ENCODE data around the gene LDHAL6B.

The LDHAL6B gene

DNA sequence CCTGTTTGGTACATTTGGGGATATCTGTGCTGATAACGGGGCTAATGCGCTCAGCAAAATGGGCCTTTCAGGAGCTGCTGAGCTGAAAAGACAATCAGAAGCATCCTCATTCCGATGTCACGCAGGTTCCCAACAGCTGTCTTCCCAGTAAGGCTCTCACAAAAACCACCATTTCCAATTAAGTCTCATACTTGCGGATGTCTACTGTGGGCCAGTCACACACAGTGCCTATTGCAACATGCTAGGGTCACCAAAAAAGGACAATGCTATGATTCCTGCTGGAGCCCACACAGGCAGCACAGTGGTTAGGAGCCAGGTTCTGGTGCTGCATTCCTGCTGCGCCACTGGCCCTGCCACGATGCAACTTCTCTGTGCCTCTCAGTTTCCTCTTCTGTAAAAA lies 16.4 kb upstream of the LDHAL6B start:
- no peak for TF ChIP-seq CTCF (IDR thresholded peaks at IDR 0.05; ENCODE audit: low read depth, low read length)
- no peak for DNase-seq (ENCODE audit: low read depth in 2 of 2)
- no peak overlapping the region for H3K4me3 ChIP-seq (replicated peaks in 1 of 2; ENCODE audit: low read depth in 2 of 2, low read length in 2 of 2)

DNA sequence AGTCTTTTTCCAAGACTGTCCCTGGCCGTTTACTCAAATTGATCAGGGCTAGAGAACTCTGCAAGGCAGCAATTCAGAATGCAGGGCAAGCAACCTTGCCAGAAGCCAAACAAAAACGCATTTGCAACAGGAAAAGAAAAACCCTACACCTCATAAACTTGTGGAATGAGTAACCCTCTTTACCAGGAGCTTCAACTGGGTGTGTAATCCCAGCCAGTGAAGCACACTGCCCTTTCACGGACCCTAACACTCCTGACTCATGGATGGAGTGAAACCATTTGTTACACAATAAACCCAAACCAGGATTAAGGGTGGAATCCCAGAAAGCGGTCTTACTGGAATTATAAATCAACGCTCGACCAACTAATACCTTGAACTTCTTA lies 14.8 kb upstream of the LDHAL6B start:
- H3K4me3 ChIP-seq (replicated peaks in 1 of 2; ENCODE audit: low read depth in 2 of 2, low read length in 2 of 2): no peak overlapping the region
- DNase-seq (ENCODE audit: low read depth in 2 of 2): peak; percentile 80 to 95
- TF ChIP-seq CTCF (IDR thresholded peaks at IDR 0.05; ENCODE audit: low read depth, low read length): no peak

DNA sequence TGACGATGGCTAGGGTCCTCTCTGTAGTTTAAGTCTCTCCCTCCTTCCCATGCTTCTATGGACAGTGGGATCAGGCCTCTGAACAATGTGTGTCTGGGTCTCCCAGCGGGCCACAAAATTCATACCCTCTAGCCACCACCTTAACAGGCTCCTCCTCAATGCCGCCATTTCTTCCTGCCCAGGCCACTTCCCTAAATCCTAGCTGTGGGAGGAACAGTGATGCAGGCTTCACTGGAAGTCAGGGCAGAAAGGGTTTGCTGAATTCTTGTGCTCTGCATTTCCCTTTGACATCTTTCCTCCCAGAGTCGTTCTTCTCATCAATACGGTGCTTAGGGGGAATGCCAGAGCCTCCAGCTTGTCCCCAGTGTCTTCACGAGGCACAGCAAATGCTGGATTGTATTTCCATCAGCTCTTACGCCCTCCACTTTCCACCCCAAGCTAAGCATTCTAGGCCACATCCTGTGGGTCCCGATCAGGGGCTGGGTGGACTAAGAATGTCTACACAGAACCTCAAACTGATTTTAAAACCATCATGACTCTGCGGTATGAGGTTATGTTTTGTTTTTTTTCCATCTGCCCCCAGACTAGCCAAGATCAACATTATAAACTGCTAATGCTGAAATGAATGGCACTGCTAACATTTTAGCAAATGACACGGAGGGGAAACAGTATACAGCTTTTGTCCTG lies 11.9 kb upstream of the LDHAL6B start:
- no peak for TF ChIP-seq CTCF (IDR thresholded peaks at IDR 0.05; ENCODE audit: low read depth, low read length)
- no peak overlapping the region for H3K4me3 ChIP-seq (replicated peaks in 1 of 2; ENCODE audit: low read depth in 2 of 2, low read length in 2 of 2)
- DNase-seq (ENCODE audit: low read depth in 2 of 2): no peak

GRCh38 chr15:59196416-59196815 lies 10.2 kb upstream of the LDHAL6B start:
- no peak for DNase-seq (ENCODE audit: low read depth in 2 of 2)
- H3K4me3 ChIP-seq (replicated peaks in 1 of 2; ENCODE audit: low read depth in 2 of 2, low read length in 2 of 2): no peak overlapping the region
- no peak for TF ChIP-seq CTCF (IDR thresholded peaks at IDR 0.05; ENCODE audit: low read depth, low read length)

GRCh38 chr15:59197454-59197853 lies 9.2 kb upstream of the LDHAL6B start:
- no peak for DNase-seq (ENCODE audit: low read depth in 2 of 2)
- no peak for TF ChIP-seq CTCF (IDR thresholded peaks at IDR 0.05; ENCODE audit: low read depth, low read length)
- H3K4me3 ChIP-seq (replicated peaks in 1 of 2; ENCODE audit: low read depth in 2 of 2, low read length in 2 of 2): no peak overlapping the region

DNA sequence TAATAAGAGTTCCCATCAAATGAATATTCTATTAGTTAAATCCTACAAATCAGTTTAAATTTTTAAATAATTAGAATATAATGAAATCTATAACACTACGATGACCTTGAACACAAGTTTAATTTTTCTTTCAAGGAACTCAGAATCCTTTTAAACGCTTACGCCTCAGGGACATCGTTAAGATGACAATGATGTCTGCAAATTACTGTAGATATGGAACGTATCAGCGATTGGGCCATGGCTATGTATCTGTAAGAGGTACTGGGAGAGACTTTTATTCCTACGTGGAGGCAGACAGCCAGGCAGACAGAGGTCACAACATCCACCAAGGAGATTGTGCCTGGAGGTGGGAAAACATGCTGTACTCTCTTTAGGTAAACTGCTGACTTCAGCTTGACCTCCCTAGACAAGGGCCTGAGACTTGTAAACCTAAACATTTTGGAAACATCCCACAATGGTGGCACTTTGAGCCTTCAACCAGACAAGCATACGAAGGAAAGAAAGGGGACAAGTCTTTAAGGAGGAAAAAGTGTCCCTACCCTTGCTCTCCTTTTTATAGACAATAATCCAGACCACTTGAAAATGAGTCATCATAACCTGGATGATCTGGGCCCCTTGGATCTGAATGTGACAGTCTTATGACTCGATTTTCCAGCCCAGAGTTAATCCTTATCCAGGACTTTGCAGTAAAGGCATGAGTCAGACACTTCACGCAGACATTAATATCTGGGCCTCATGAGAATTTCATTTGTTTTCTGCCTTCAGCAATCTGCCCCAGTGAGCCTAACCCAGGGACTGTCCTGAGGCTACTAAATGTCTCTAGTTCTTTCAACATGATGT lies 6.8 kb upstream of the LDHAL6B start:
- TF ChIP-seq CTCF (IDR thresholded peaks at IDR 0.05; ENCODE audit: low read depth, low read length): no peak
- DNase-seq (ENCODE audit: low read depth in 2 of 2): peak; percentile 69 to 74
- no peak overlapping the region for H3K4me3 ChIP-seq (replicated peaks in 1 of 2; ENCODE audit: low read depth in 2 of 2, low read length in 2 of 2)

All from cardiac fibroblast (primary cell).